ENCODE measurements around the gene NELFE. TPM values are rescaled to one million over a fixed set of nuclear protein-coding genes. Genes with fewer than 3 reads are reported as not detected.
"Not testable (repeated sequence)": the region's sequence is repeated elsewhere in the genome, so short reads cannot be mapped to it uniquely, and the experiment has no call there.

NELFE gene
- total RNA-seq, result 86.4 and 87.1 TPM in 2 replicates
- polyA plus RNA-seq (2012), result 107 TPM

DNA sequence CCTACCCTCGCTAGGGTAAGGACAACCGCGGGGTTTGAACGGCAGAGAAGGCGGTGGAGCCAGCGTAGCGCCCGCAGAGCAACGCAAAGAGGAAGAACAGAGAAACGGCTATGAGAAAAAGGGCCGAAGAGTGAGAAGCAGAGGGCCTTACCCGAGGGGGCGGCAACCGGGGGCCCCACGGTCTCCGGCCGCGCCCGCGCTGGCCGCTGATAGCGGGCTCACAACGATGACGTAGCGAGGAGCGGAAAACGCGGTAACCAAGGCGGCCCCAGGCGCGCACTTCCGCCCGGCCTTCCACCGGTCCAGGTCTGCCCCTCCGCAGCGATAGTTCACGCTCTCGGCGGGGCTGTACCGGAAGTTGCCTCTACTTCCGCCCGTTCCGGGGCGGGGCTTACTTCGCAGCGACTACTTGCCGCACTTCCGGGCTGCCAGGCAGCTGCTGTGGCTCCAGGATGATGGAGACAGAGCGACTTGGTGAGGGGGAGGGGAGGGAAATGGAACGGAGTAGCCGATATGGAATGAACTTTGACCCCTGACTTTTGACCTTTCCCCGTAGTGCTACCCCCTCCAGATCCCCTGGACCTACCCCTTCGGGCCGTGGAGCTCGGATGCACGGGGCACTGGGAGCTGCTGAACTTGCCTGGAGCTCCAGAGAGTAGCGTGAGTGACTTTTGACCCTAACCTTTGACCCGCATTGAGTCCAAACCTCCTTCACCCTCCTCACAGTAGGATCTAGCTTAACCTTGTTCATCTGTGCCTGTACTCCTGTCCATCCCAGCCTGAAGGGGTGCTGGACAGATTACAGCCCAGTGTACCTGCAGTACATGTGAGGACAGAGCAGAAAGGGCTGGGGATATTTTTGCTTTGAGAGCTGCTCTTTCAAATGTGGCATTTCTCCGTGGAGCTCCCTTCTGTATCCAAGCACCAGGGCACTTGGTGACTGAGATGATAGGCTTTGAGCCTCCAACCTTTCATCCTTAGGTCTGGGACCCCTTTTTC is at the start of gene NELFE, which contains the start of gene SKIC2:
Gene NELFE, minus strand, starts transcription at position 231 of the 999 bp plus-strand sequence. CDS start 525 bp downstream, outside the sequence.
Gene SKIC2, plus strand, starts transcription at position 435 of the 999 bp plus-strand sequence. Its CDS starts 18 bp downstream, at position 453.
- peak; percentile 99 for DNase-seq (ENCODE audit: low read depth)

DNA sequence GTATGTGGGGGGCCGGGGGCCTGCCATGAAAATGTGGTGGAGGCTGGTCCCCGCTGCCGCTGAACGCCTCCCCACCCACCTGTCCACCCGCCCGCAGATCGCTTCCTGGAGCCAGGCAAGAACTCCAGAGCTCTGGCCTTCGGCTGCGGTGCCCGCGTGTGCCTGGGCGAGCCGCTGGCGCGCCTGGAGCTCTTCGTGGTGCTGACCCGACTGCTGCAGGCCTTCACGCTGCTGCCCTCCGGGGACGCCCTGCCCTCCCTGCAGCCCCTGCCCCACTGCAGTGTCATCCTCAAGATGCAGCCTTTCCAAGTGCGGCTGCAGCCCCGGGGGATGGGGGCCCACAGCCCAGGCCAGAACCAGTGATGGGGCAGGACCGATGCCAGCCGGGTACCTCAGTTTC is 49.3 kb upstream of the NELFE start:
- not testable (repeated sequence) for DNase-seq (ENCODE audit: low read depth)

- DNase-seq (ENCODE audit: low read depth), result not testable (repeated sequence)
Measured at GRCh38 chr6:32007086-32007485, 48.3 kb upstream of the NELFE start.

- DNase-seq (ENCODE audit: low read depth), result not testable (repeated sequence)
Measured at GRCh38 chr6:32005991-32006529, 47.3 kb upstream of the NELFE start.

- DNase-seq (ENCODE audit: low read depth), result not testable (repeated sequence)
Measured at GRCh38 chr6:32005538-32005880, 46.7 kb upstream of the NELFE start.

DNA sequence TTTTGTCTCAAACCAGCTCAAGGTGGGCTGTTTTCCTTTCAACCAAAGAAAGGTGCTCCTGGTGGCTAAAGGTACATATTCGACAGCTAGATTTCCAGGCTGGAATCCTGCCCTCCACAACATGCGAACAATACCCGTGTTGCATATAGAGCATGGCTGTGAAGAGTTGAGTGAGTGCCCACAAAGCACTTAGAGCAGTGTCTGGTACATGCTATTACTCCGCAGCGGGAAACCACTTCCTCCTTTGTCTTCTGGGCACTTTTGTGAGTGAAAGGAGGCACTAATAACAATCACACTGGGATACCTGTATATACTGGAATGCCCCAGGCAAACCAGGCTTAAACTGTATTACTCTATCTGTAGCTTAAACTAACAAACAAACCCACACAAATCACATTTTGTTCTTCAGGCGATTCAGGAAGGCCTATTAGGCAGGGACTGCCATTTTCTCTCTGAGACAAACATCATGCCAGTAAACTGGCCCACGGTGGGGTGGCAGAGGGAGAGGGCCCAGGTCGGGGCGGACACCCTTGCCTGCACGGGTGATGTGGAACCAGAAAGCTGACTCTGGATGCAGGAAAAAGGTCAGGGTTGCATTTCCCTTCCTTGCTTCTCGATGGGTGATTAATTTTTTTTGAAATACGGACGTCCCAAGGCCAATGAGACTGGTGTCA is 46.2 kb upstream of the NELFE start:
- DNase-seq (ENCODE audit: low read depth), result not testable (repeated sequence)

GRCh38 chr6:32004393-32004792 is 45.6 kb upstream of the NELFE start:
- not testable (repeated sequence) for DNase-seq (ENCODE audit: low read depth)

- DNase-seq (ENCODE audit: low read depth), result not testable (repeated sequence)
Measured at GRCh38 chr6:32003301-32003700, 44.5 kb upstream of the NELFE start.

DNA sequence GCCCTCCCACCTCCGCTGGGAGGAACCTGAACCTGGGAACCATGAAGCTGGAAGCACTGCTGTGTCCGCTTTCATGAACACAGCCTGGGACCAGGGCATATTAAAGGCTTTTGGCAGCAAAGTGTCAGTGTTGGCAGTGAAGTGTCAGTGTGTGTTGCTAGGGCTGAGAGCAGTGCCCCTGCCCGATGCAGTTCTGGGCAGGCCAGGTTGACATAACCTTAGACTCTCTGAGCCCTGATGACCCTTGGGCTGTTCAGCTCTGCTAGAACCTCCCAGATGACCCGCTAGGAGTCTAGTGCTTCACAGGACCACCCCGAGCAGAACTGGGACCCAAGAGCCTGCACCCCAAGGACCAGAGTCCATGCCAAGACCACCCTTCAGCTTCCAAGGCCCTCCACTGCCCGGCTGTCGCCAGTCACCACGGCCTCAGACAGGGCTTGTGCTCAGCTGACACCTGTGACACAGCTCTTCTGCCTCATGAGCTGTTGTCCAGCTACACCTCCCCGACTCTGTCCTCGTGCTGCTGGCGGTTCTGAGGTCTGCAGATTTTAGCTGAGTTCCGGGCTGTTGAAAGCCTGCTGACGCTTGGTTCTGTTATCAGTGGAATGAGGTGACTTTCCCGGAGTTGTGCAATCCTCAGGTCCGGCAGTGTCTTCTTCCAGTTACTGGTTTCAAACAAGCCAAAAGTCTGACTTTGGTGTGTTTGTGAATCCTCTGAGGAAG is 43.9 kb upstream of the NELFE start:
- DNase-seq (ENCODE audit: low read depth), result not testable (repeated sequence)

DNA sequence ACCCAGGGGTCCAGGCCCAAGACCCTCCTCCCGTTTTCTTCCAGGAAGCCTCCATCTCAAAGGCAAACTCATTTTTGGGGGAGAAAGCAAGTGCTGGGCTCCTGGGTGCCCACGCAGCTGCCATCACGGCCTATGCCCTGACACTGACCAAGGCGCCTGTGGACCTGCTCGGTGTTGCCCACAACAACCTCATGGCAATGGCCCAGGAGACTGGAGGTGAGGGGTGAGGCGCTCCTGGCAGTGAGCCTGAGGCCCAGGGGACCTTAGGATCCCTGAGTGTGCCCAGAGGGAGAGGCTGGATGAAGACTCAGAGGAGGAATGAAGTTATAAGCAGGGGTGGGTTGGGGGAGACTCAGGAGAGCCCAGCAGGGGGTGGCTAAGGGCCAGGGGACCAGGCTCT is 37.6 kb upstream of the NELFE start:
- not testable (repeated sequence) for DNase-seq (ENCODE audit: low read depth)

DNA sequence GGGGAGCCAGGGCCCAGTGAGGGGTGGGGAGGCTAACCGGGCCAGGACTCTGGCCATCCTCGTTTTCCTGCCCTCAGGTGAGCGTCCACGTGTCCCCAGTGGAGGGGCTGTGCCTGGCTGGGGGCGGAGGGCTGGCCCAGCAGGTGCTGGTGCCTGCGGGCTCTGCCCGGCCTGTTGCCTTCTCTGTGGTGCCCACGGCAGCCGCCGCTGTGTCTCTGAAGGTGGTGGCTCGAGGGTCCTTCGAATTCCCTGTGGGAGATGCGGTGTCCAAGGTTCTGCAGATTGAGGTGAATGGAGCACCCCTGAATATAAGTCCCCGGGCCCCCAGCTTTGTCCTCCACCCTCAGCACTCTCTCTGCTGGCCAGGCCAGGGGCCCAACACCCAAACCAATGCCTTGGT is 35.6 kb upstream of the NELFE start:
- DNase-seq (ENCODE audit: low read depth), result not testable (repeated sequence)

- DNase-seq (ENCODE audit: low read depth), result not testable (repeated sequence)
Measured at GRCh38 chr6:31989363-31989762, 30.6 kb upstream of the NELFE start.

DNA sequence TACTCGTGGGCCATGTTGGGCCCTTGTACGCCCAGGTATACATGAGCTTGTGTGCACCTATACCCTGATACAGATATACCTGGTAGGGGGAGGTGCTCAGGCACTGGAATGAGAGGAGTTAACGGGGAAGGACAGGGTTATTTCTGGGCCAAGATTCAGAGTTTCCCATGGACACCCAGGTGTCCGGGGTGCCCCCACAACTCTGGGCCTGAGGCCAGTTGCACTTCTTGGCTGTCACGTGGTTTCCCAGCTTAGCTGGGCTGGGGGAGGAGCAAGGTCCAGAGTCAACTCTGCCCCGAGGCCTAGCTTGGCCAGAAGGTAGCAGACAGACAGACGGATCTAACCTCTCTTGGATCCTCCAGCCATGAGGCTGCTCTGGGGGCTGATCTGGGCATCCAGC is 23.0 kb upstream of the NELFE start, which contains the start of gene C4A:
Gene C4A, plus strand, starts transcription at position 314 of the 400 bp plus-strand sequence. Its CDS starts 51 bp downstream, at position 365.
- DNase-seq (ENCODE audit: low read depth), result not testable (repeated sequence)

DNA sequence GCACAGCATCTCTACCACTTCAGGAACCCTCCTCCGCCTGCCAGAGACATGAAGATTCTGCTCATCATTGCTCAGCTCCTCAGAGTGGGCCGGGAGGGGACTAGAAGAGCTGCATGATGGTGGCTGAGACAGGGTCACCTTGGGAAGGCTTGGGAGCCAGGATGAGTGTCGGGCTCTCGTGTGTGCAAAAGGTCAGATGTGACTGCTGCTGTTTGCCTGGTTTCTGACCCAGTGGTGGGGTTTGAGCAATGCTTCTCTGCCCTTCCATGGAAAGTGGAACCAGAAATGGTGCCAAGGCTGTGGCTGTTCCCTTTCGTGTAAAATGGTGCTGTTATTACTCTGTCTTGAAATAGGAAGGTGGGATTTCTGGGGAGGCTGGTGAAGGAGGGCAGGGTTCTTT is 22.2 kb upstream of the NELFE start:
- not testable (repeated sequence) for DNase-seq (ENCODE audit: low read depth)

- DNase-seq (ENCODE audit: low read depth), result not testable (repeated sequence)
Measured at GRCh38 chr6:31980195-31980876, 21.6 kb upstream of the NELFE start.

DNA sequence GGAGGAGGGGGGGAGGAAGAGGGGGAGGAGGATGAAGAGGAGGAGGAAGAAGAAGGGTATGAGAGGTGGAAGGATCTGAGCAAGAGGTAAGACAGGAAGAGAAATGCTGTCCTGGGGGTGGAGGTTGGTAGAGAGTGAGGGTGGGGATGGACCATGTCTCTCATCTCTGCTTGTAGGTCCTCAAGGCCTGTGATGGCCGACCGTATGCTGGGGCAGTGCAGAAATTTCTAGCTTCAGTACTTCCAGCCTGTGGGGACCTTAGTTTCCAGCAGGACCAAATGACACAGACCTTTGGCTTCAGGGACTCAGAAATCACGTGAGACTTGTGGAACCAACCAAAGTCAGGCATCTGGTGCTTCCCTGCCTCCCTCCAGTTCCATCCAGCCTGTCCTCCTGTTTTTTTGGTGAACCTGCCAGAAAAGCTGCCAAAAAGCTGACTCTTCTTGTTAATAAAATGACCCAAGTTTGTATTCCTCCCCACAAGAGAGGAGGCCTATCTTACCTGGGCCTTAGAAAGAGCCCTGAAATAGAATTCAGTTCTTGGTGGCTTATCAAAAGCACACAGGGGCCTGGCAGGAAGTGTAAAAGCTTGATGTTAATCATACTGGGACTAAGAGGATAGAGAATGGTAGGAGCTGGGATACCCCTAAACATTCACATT is 20.6 kb upstream of the NELFE start:
- no peak for DNase-seq (ENCODE audit: low read depth)

GRCh38 chr6:31978831-31979230 is 20.1 kb upstream of the NELFE start:
- no peak for DNase-seq (ENCODE audit: low read depth)

DNA sequence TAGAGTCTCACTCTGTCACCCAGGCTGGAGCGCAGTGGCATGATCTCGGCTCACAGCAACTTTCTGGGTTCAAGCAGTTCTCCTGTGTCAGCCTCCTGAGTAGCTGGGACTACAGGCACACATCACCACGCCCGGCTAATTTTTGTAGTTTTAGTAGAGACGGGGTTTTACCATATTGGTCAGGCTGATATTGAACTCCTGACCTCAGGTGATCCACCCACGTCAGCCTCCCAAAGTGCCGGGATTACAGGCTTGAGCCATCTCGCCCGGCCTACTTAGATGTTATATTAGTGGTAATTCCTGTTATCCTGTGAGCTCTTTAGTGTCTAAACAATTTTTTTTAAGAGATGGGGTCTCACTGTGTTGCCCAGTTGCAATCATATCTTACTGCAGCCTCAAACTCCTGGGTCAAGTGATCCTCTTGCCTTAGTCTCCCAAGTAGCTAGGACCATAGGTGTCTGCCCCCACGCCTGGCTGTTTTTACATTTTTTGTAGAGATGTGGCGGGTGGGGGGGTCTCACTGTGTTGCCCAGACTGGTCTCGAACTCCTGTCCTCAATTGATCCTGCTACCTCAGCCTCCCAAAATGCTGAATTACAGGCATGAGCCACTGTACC is 19.2 kb upstream of the NELFE start:
- no peak for DNase-seq (ENCODE audit: low read depth)

DNA sequence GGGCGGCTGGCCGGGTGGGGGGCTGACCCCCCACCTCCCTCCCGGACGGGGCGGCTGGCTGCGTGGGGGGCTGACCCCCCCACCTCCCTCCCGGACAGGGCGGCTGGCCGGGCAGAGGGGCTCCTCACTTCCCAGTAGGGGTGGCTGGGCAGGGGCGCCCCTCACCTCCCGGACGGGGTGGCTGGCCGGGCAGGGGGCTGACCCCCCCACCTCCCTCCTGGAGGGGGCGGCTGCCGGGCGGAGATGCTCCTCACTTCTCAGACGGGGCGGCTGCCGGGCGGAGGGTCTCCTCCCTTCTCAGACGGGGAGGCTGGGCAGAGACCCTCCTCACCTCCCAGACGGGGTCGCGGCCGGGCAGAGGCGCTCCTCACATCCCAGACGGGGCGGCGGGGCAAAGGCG is 17.3 kb upstream of the NELFE start:
- DNase-seq (ENCODE audit: low read depth), result not testable (repeated sequence)
